SU-DHL-6 (cell line): ENCODE results near the gene PPARGC1A.

Source experiments
- H2AFZ ChIP-seq: fragments of 200-600 bp; sonication (generic); 2 replicates; pipeline ENCODE4 v1.6.1; 2014; ENCODE audit warnings: low read depth, mild to moderate bottlenecking, moderate library complexity, mixed read lengths, antibody characterized with exemption, low read length; ENCODE audit not compliant: severe bottlenecking
- H3F3A ChIP-seq: fragments of 200-600 bp; shearing (Covaris generic); 2 replicates; pipeline ENCODE4 v1.6.0; 2016; ENCODE audit warnings: antibody characterized with exemption, mild to moderate bottlenecking; ENCODE audit not compliant: insufficient read depth
- H3K27ac ChIP-seq: fragments of 200-600 bp; sonication (generic); 2 replicates; pipeline ENCODE4 v1.5.1; 2016; ENCODE audit warnings: low read depth, mild to moderate bottlenecking, low read length, moderate library complexity, mixed read lengths
- H3K27me3 ChIP-seq: fragments of 200-600 bp; sonication (generic), shearing (Covaris generic); 2 replicates; pipeline ENCODE4 v1.6.0; 2014; ENCODE audit warnings: mild to moderate bottlenecking, low read length
- H3K36me3 ChIP-seq: fragments of 200-600 bp; sonication (generic); 2 replicates; pipeline ENCODE4 v1.6.1; 2014; ENCODE audit warnings: mild to moderate bottlenecking, low read length, mixed read lengths
- H3K4me2 ChIP-seq: fragments of 300-600, 200-600 bp; shearing (Covaris generic), sonication (generic); 2 replicates; pipeline ENCODE4 v1.6.0; 2014; ENCODE audit warnings: low read length, low read depth, mild to moderate bottlenecking; ENCODE audit not compliant: poor library complexity, severe bottlenecking
- H3K4me3 ChIP-seq: fragments of 200-600 bp; sonication (generic); 2 replicates; pipeline ENCODE4 v1.5.1; 2014; ENCODE audit warnings: antibody characterized with exemption, low read length, mild to moderate bottlenecking, mixed read lengths; ENCODE audit not compliant: insufficient read depth, poor library complexity, severe bottlenecking
- H3K79me2 ChIP-seq: fragments of 200-600 bp; sonication (generic); 2 replicates; pipeline ENCODE4 v1.6.1; 2014; ENCODE audit warnings: mild to moderate bottlenecking, low read length, moderate library complexity; ENCODE audit not compliant: insufficient read depth
- H3K9ac ChIP-seq: fragments of 200-600 bp; sonication (generic); 2 replicates; pipeline ENCODE4 v1.7.0; 2014; ENCODE audit warnings: mild to moderate bottlenecking, low read length
- H3K9me2 ChIP-seq: fragments of 200-600 bp; sonication (generic); replicated peaks from 2 replicates; pipeline ENCODE4 v1.6.1; 2014; ENCODE audit warnings: low read length; ENCODE audit not compliant: insufficient read depth
- H3K9me3 ChIP-seq: fragments of 200-600 bp; sonication (generic); 2 replicates; pipeline ENCODE4 v1.6.1; 2014; ENCODE audit warnings: low read length, mixed read lengths; ENCODE audit not compliant: insufficient read depth
- H4K20me1 ChIP-seq: fragments of 200-600 bp; sonication (generic); 2 replicates; pipeline ENCODE4 v1.6.1; 2014; ENCODE audit warnings: low read depth, mild to moderate bottlenecking, antibody characterized with exemption, low read length, moderate library complexity, mixed read lengths
- EZH2phosphoT487 ChIP-seq: fragments of 200-600 bp; sonication (generic), shearing (Covaris generic); conservative IDR thresholded peaks from 2 replicates; pipeline ENCODE4 v1.6.1; 2018; ENCODE audit warnings: mild to moderate bottlenecking, antibody characterized with exemption, low read length, moderate library complexity, mixed read lengths
- TF ChIP-seq, protein P1 (sequence below): fragments of 200-600 bp; sonication (generic); IDR thresholded peaks from one replicate; pipeline ENCODE4 v1.5.1; 2017; ENCODE audit warnings: antibody characterized with exemption, mild to moderate bottlenecking, low read length, moderate library complexity; ENCODE audit not compliant: insufficient read depth, poor library complexity, severe bottlenecking

Gene PPARGC1A

DNA sequence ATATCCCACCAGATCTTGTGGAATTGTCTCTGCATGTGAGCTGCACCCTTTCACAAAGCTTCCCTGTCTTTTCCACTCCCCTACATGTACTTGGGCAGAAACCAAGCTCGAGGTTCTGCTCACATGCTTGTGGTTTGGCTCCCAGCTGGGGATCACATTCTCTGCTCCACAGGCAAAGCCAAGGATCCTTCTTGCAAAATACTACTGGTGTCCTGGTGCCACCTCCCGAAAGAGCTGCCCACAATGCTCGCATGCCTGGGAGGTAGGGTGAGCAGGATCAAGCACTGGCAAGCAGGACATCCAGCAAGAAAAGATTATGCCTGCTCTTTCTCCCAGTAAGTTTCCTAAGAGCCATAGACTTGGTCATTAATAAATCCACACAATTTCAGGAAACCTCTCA, 45.1 kb upstream of the PPARGC1A start:
- no peaks in the 10 kb centered on the region for H3F3A ChIP-seq
- no peak overlapping the region for H3K9ac ChIP-seq
- no peaks in the 10 kb centered on the region for H3K36me3 ChIP-seq
- H3K79me2 ChIP-seq = no peaks in the 10 kb centered on the region
- no peak overlapping the region for H3K4me3 ChIP-seq
- no peaks in the 10 kb centered on the region for H3K27me3 ChIP-seq
- TF ChIP-seq EZH2phosphoT487 = no peak
- TF ChIP-seq, protein P1, sequence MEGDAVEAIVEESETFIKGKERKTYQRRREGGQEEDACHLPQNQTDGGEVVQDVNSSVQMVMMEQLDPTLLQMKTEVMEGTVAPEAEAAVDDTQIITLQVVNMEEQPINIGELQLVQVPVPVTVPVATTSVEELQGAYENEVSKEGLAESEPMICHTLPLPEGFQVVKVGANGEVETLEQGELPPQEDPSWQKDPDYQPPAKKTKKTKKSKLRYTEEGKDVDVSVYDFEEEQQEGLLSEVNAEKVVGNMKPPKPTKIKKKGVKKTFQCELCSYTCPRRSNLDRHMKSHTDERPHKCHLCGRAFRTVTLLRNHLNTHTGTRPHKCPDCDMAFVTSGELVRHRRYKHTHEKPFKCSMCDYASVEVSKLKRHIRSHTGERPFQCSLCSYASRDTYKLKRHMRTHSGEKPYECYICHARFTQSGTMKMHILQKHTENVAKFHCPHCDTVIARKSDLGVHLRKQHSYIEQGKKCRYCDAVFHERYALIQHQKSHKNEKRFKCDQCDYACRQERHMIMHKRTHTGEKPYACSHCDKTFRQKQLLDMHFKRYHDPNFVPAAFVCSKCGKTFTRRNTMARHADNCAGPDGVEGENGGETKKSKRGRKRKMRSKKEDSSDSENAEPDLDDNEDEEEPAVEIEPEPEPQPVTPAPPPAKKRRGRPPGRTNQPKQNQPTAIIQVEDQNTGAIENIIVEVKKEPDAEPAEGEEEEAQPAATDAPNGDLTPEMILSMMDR = no peak
- H3K9me2 ChIP-seq = no peaks in the 10 kb centered on the region
- no peak overlapping the region for H3K27ac ChIP-seq
- H2AFZ ChIP-seq = no peak overlapping the region
- H3K9me3 ChIP-seq = no peaks in the 10 kb centered on the region
- no peak overlapping the region for H3K4me2 ChIP-seq
- no peaks in the 10 kb centered on the region for H4K20me1 ChIP-seq

DNA sequence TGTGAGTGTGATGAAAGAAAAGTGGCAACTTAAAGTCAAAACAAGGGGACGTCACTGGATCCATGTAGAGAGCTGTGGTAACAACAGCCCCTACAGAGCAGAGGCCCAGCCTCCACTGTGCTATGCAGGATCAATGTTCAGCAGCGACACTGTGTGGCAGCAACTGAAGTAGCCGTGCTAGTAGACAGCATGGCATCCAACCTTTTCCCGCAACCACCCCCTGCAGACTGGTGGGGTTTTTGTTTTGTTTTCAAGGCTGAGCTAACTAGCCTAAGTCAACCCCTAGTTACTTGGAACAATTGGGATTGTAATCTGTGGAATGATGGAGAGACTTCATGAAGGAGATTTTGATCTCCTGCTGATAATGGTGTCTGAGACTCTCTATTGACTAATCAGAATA, 44.4 kb upstream of the PPARGC1A start:
- no peaks in the 10 kb centered on the region for H3K27me3 ChIP-seq
- H3K9me2 ChIP-seq = no peaks in the 10 kb centered on the region
- no peaks in the 10 kb centered on the region for H4K20me1 ChIP-seq
- no peak overlapping the region for H3K9ac ChIP-seq
- no peaks in the 10 kb centered on the region for H3K9me3 ChIP-seq
- H3K27ac ChIP-seq = no peak overlapping the region
- TF ChIP-seq, protein P1 = no peak
- no peak for TF ChIP-seq EZH2phosphoT487
- no peaks in the 10 kb centered on the region for H3F3A ChIP-seq
- no peaks in the 10 kb centered on the region for H3K79me2 ChIP-seq
- H2AFZ ChIP-seq = no peak overlapping the region
- H3K36me3 ChIP-seq = no peaks in the 10 kb centered on the region
- no peak overlapping the region for H3K4me3 ChIP-seq
- H3K4me2 ChIP-seq = no peak overlapping the region

DNA sequence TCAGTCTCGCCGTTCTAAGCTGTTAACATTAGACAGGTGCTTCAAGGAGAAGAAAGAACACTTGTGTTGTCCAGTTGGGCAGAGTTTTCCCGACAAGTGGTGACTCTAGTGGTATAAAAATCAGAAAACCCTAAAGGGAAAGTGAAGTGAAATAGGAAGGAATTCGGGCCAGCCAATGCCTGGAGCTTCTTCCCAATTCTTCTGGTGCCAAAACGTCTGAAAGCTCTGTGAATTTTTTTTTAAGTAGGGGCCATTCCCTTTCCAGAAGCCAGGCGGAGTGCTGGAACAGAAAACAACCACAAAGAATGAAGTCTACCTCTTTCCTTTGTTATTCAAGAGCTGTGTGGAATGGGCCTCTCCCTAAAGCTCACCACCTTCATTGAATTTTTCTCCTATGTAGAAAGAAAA, 43.1 kb upstream of the PPARGC1A start:
- Histone ChIP-seq H4K20me1 (no peaks in the 10 kb centered on the region), H3K27ac (no peak overlapping the region), H3K36me3 (no peaks in the 10 kb centered on the region), H3K9me2 (no peaks in the 10 kb centered on the region), H3K9me3 (no peaks in the 10 kb centered on the region), H3K4me3 (no peak overlapping the region), H3K9ac (no peak overlapping the region), H3K4me2 (no peak overlapping the region), H2AFZ (no peak overlapping the region), H3K27me3 (no peaks in the 10 kb centered on the region), H3F3A (no peaks in the 10 kb centered on the region), H3K79me2 (no peaks in the 10 kb centered on the region)
- TF ChIP-seq, protein P1 = no peak
- TF ChIP-seq EZH2phosphoT487 = no peak
